ENCODE data around the gene SLC22A2. TPM values are rescaled to one million over a fixed set of nuclear protein-coding genes. Genes with fewer than 3 reads are reported as not detected.

Gene SLC22A2
- polyA plus RNA-seq, 1 donor (not counting 4 experiments of a cell fraction or from before 2014, with no cell fraction given): not detected

- Histone ChIP-seq H2AFZ (ENCODE audit: control insufficient read depth, low read length) (no peak overlapping the region), H3K4me2 (ENCODE audit: control insufficient read depth, extremely low read depth, insufficient read depth, low read depth, low read length) (no peak overlapping the region), H3K27me3 (ENCODE audit: control insufficient read depth, extremely low read depth, insufficient read depth, low read length) (no peaks in the 10 kb centered on the region), H3K27ac (ENCODE audit: control insufficient read depth, insufficient read depth, low read length) (no peak overlapping the region), H3K79me2 (ENCODE audit: control insufficient read depth, insufficient read depth, low read length) (no peaks in the 10 kb centered on the region), H3K9me3 (ENCODE audit: control insufficient read depth, low read depth, low read length) (no peaks in the 10 kb centered on the region), H3K36me3 (ENCODE audit: control insufficient read depth in 2 of 2, extremely low read depth in 1 of 2, insufficient read depth in 2 of 2, low read length in 2 of 2) (no peaks in the 10 kb centered on the region), H3K4me1 (ENCODE audit: control insufficient read depth, extremely low read depth, insufficient read depth, low read length) (peaks cover 29% of the 10 kb centered on the region), H4K20me1 (ENCODE audit: control insufficient read depth, extremely low read depth, insufficient read depth, low read length) (no peaks in the 10 kb centered on the region), H3K9ac (ENCODE audit: control insufficient read depth, extremely low read depth, insufficient read depth, low read length) (no peak overlapping the region), H3K9me1 (ENCODE audit: control insufficient read depth, extremely low read depth, insufficient read depth, low read length) (no peaks in the 10 kb centered on the region), H3K4me3 (ENCODE audit: control insufficient read depth in 2 of 3, extremely low read depth in 1 of 3, insufficient read depth in 2 of 3, low read depth in 1 of 3, low read length in 3 of 3) (no peak overlapping the region)
- dilution Hi-C loops (cut with MboI; ENCODE audit: extremely low pct_ligation_motif_present, low sequenced_read_pairs): no loop called here
- TF ChIP-seq CTCF (optimal IDR thresholded peaks at IDR 0.05 in 1 of 3, IDR thresholded peaks at IDR 0.05 in 1 of 3, conservative IDR thresholded peaks at IDR 0.05 in 1 of 3; ENCODE audit: extremely low read depth in 1 of 3, insufficient read depth in 2 of 3, low read length in 3 of 3) (no peak), EZH2 (IDR thresholded peaks at IDR 0.05; ENCODE audit: low read length) (no peak)
- FAIRE-seq: no peak
- DNase-seq (ENCODE audit: low read depth, low spot score): no peak
These were observed 463 bp upstream of the SLC22A2 start for GRCh38 chr6:160259143-160259425.

- H3K27ac ChIP-seq (ENCODE audit: control insufficient read depth, insufficient read depth, low read length): no peak overlapping the region
- H3K9me1 ChIP-seq (ENCODE audit: control insufficient read depth, extremely low read depth, insufficient read depth, low read length): no peaks in the 10 kb centered on the region
- no peaks in the 10 kb centered on the region for H3K36me3 ChIP-seq (ENCODE audit: control insufficient read depth in 2 of 2, extremely low read depth in 1 of 2, insufficient read depth in 2 of 2, low read length in 2 of 2)
- peak; percentile 86 for DNase-seq (ENCODE audit: low read depth, low spot score)
- H3K4me1 ChIP-seq (ENCODE audit: control insufficient read depth, extremely low read depth, insufficient read depth, low read length): peaks cover 29% of the 10 kb centered on the region
- no peak overlapping the region for H3K4me2 ChIP-seq (ENCODE audit: control insufficient read depth, extremely low read depth, insufficient read depth, low read depth, low read length)
- no peak for TF ChIP-seq EZH2 (IDR thresholded peaks at IDR 0.05; ENCODE audit: low read length)
- TF ChIP-seq CTCF (optimal IDR thresholded peaks at IDR 0.05 in 1 of 3, IDR thresholded peaks at IDR 0.05 in 1 of 3, conservative IDR thresholded peaks at IDR 0.05 in 1 of 3; ENCODE audit: extremely low read depth in 1 of 3, insufficient read depth in 2 of 3, low read length in 3 of 3): no peak
- peak; percentile 79 for FAIRE-seq
- H3K4me3 ChIP-seq (ENCODE audit: control insufficient read depth in 2 of 3, extremely low read depth in 1 of 3, insufficient read depth in 2 of 3, low read depth in 1 of 3, low read length in 3 of 3): no peak overlapping the region
- no peaks in the 10 kb centered on the region for H3K27me3 ChIP-seq (ENCODE audit: control insufficient read depth, extremely low read depth, insufficient read depth, low read length)
- H2AFZ ChIP-seq (ENCODE audit: control insufficient read depth, low read length): no peak overlapping the region
- dilution Hi-C loops (cut with MboI; ENCODE audit: extremely low pct_ligation_motif_present, low sequenced_read_pairs): no loop called here
- H3K9me3 ChIP-seq (ENCODE audit: control insufficient read depth, low read depth, low read length): no peaks in the 10 kb centered on the region
- no peaks in the 10 kb centered on the region for H3K79me2 ChIP-seq (ENCODE audit: control insufficient read depth, insufficient read depth, low read length)
- H3K9ac ChIP-seq (ENCODE audit: control insufficient read depth, extremely low read depth, insufficient read depth, low read length): no peak overlapping the region
- no peaks in the 10 kb centered on the region for H4K20me1 ChIP-seq (ENCODE audit: control insufficient read depth, extremely low read depth, insufficient read depth, low read length)
These were observed 2.2 kb downstream of the SLC22A2 start for GRCh38 chr6:160256445-160256844.

All from keratinocyte (primary cell).